Osteoblast (primary cell): ENCODE data around the gene ADAMTS14. TPM values are rescaled to one million over a fixed set of nuclear protein-coding genes. Genes with fewer than 3 reads are reported as not detected.
A peak's percentile ranks its signal among the peaks of the same experiment; 100 is the strongest.

Source experiments
- DNase-seq: peaks from one replicate; pipeline ENCODE4 v3.0.0; 2011; ENCODE audit warnings: low spot score, mixed read lengths; ENCODE audit not compliant: insufficient read length; ENCODE audit errors: missing footprints
- H2AFZ ChIP-seq: 2 replicates; pipeline ENCODE4 v1.6.0; 2011; ENCODE audit warnings: mild to moderate bottlenecking, low read length
- H3K27ac ChIP-seq: 2 replicates; pipeline ENCODE4 v1.5.1; 2011; ENCODE audit warnings: mild to moderate bottlenecking, low read depth, low read length, moderate library complexity
- H3K27me3 ChIP-seq: 2 replicates; pipeline ENCODE4 v1.6.0; 2012; ENCODE audit warnings: mild to moderate bottlenecking, control low read depth, inconsistent platforms, low read length, moderate library complexity; ENCODE audit not compliant: insufficient read depth
- H3K36me3 ChIP-seq: 2 replicates; pipeline ENCODE4 v1.5.1; 2011; ENCODE audit warnings: mild to moderate bottlenecking, low read length, control low read depth, moderate library complexity; ENCODE audit not compliant: insufficient read depth
- H3K4me1 ChIP-seq: 2 replicates; pipeline ENCODE4 v1.5.1; 2011; ENCODE audit warnings: mild to moderate bottlenecking, low read length, control low read depth, moderate library complexity; ENCODE audit not compliant: insufficient read depth
- H3K4me2 ChIP-seq: 2 replicates; pipeline ENCODE4 v1.6.0; 2011; ENCODE audit warnings: mild to moderate bottlenecking, low read length; ENCODE audit not compliant: insufficient read depth
- H3K4me3 ChIP-seq: fragments of 200-600 bp; sonication (generic); 3 replicates; pipeline ENCODE4 v1.5.1; 2012; ENCODE audit warnings: mild to moderate bottlenecking, low read length, inconsistent platforms; ENCODE audit not compliant: insufficient read depth
- H3K79me2 ChIP-seq: 2 replicates; pipeline ENCODE4 v1.6.0; 2012; ENCODE audit warnings: mild to moderate bottlenecking, low read length, control low read depth, inconsistent platforms; ENCODE audit not compliant: insufficient read depth
- H3K9me3 ChIP-seq: 2 replicates; pipeline ENCODE4 v1.5.1; 2011; ENCODE audit warnings: low read depth, low read length, control low read depth
- H4K20me1 ChIP-seq: 2 replicates; pipeline ENCODE4 v1.6.0; 2012; ENCODE audit warnings: mild to moderate bottlenecking, low read length, control low read depth; ENCODE audit not compliant: insufficient read depth
- total RNA-seq: library from RNA; depleted of rRNA; stranded (reverse); fragments of >200 nt; gene quantifications from 2 replicates; pipeline ENCODE4 v1.2.3, GENCODE V29; 2012
- TF ChIP-seq, protein P1 (sequence below): IDR thresholded peaks from 2 replicates; pipeline ENCODE4 v1.5.1; 2011; ENCODE audit warnings: mild to moderate bottlenecking, low read depth, low read length, moderate library complexity; ENCODE audit errors: extremely low read depth

ADAMTS14 gene
- total RNA-seq, 1 donor: 2.9 TPM

DNA sequence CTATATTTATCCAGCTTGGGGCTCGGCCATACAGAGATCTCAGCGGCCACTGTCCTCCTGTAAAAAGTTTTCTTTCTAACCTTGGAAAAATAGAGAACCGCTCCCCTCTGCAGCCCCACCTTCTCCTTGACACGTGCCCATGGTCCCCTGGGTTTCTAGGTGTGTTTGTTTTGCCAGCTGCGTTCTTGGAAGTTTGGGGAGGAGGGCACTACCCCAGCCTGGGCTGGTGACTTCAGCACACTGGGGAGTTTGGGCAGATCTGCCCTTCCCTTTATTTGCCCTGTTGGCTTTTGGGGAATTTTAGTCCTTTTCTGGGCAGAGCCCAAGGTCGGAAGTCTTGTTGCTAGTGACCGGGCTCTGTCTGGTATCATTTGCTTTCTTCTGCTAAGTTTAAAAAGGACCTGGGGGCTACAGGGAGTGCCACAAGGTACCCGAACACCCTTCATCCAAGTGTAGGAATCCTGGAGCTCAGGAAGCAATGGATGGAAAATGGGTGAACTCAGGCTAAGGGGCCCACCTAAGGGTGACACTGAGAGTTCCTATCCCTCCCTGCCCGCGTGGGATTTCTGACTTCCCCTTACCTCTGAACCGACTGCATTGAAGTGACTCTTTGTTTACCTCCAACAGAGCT, 1.7 kb downstream of the ADAMTS14 start:
- H3K4me3 ChIP-seq: peak overlapping the region; percentile 76
- peaks cover 20% of the 10 kb centered on the region for H3K4me1 ChIP-seq
- TF ChIP-seq, protein P1, sequence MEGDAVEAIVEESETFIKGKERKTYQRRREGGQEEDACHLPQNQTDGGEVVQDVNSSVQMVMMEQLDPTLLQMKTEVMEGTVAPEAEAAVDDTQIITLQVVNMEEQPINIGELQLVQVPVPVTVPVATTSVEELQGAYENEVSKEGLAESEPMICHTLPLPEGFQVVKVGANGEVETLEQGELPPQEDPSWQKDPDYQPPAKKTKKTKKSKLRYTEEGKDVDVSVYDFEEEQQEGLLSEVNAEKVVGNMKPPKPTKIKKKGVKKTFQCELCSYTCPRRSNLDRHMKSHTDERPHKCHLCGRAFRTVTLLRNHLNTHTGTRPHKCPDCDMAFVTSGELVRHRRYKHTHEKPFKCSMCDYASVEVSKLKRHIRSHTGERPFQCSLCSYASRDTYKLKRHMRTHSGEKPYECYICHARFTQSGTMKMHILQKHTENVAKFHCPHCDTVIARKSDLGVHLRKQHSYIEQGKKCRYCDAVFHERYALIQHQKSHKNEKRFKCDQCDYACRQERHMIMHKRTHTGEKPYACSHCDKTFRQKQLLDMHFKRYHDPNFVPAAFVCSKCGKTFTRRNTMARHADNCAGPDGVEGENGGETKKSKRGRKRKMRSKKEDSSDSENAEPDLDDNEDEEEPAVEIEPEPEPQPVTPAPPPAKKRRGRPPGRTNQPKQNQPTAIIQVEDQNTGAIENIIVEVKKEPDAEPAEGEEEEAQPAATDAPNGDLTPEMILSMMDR: no peak
- H2AFZ ChIP-seq: no peak overlapping the region
- no peaks in the 10 kb centered on the region for H3K9me3 ChIP-seq
- no peaks in the 10 kb centered on the region for H3K79me2 ChIP-seq
- no peaks in the 10 kb centered on the region for H3K27me3 ChIP-seq
- no peak for DNase-seq
- peak overlapping the region; percentile 73 for H3K4me2 ChIP-seq
- peak overlapping the region; percentile 93 for H3K27ac ChIP-seq
- peaks cover 3% of the 10 kb centered on the region for H3K36me3 ChIP-seq
- H4K20me1 ChIP-seq: no peaks in the 10 kb centered on the region

DNA sequence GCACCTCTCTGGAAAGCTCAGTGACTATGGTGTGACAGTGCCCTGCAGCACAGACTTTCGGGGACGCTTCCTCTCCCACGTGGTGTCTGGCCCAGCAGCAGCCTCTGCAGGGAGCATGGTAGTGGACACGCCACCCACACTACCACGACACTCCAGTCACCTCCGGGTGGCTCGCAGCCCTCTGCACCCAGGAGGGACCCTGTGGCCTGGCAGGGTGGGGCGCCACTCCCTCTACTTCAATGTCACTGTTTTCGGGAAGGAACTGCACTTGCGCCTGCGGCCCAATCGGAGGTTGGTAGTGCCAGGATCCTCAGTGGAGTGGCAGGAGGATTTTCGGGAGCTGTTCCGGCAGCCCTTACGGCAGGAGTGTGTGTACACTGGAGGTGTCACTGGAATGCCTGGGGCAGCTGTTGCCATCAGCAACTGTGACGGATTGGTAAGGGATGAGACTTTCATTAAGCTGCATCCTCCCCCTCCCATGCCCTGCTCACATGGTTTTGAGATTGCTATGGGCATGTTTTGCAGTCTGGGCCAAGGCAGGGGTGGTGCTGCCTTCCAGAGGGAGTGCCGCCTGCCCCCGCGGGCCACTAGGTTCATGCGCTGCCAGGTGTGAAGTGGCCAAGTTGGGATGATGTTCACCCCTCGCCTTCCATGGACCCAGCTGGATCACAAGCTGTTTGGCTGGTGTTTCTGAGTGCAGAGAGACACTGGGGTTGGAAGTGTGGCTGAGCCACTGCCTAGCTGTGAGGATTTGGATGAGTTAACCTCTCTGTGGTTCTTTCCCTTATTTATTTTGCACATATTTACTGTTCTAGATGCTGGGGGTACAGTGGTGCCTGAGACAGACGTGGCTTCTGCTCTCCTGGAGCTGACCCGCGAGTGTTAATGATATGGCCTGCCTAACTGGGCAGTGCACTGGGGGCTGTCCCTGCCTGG, 2.5 kb downstream of the ADAMTS14 start:
- TF ChIP-seq, protein P1: no peak
- H3K79me2 ChIP-seq: no peaks in the 10 kb centered on the region
- H2AFZ ChIP-seq: no peak overlapping the region
- peaks cover 3% of the 10 kb centered on the region for H3K36me3 ChIP-seq
- H3K4me1 ChIP-seq: peaks cover 20% of the 10 kb centered on the region
- H4K20me1 ChIP-seq: no peaks in the 10 kb centered on the region
- H3K4me2 ChIP-seq: no peak overlapping the region
- no peak overlapping the region for H3K4me3 ChIP-seq
- H3K27me3 ChIP-seq: no peaks in the 10 kb centered on the region
- peak overlapping the region; percentile 93 for H3K27ac ChIP-seq
- peak; percentile 73 for DNase-seq
- H3K9me3 ChIP-seq: no peaks in the 10 kb centered on the region

DNA sequence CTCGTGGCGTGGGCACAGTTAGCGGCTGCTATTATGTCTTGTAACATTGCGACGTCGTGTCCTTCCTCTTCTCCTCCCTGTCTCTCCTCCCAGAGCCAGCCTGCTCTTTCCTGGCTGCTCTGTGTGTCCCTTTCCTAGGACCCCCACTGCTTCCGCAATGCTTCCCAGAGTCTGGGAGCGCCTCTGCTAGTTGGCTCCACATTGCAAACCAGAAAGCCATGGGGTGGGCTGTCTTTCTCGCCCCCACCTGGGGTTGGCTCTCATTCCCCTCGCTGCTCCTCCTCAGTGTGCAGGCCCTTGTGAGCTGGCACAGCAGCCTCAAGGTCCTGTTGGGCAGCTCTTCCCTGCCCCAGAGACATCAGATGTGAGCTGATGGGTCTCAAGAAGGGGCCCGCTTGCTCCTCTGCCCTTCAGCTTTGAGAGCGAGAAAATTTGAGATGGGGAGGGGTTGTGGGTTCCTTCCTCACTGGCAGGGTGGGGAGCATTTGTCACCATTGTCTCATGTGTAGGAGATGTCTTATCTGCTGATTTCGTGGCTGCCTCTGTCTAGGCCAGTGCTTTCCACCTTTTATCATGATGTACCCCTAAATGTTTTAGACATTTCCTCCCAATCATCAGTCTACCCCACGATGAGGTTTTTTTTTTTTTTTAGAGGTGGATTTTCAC, 3.3 kb downstream of the ADAMTS14 start:
- Histone ChIP-seq H3K4me2 (no peak overlapping the region), H3K36me3 (peaks cover 3% of the 10 kb centered on the region), H3K4me1 (peaks cover 20% of the 10 kb centered on the region), H2AFZ (no peak overlapping the region), H3K79me2 (no peaks in the 10 kb centered on the region), H3K27me3 (no peaks in the 10 kb centered on the region), H3K27ac (no peak overlapping the region), H3K9me3 (no peaks in the 10 kb centered on the region), H3K4me3 (no peak overlapping the region), H4K20me1 (no peaks in the 10 kb centered on the region)
- TF ChIP-seq, protein P1: no peak
- DNase-seq: peak; percentile 54
